Activated naive CD4-positive, alpha-beta T cell treated with anti-CD3 and anti-CD28 coated beads, Interleukin-2, amount 50 U/mL, for 24 hours (primary cell): ENCODE results near the gene NME9.

Source experiments
- H3K27ac Mint-ChIP-seq: one replicate; pipeline ENCODE4 v1.8.0; 2021; ENCODE audit warnings: mild to moderate bottlenecking, mixed read lengths
- H3K27me3 Mint-ChIP-seq: one replicate; pipeline ENCODE4 v1.8.0; 2021; ENCODE audit warnings: mixed read lengths
- H3K36me3 Mint-ChIP-seq: one replicate; pipeline ENCODE4 v1.8.0; 2021; ENCODE audit warnings: mixed read lengths
- H3K4me1 Mint-ChIP-seq: one replicate; pipeline ENCODE4 v1.8.0; 2021; ENCODE audit warnings: mixed read lengths
- H3K4me3 Mint-ChIP-seq: one replicate; pipeline ENCODE4 v1.8.0; 2021; ENCODE audit warnings: mild to moderate bottlenecking, mixed read lengths
- H3K9me3 Mint-ChIP-seq: one replicate; pipeline ENCODE4 v1.8.0; 2021; ENCODE audit warnings: mixed read lengths

Gene NME9

DNA sequence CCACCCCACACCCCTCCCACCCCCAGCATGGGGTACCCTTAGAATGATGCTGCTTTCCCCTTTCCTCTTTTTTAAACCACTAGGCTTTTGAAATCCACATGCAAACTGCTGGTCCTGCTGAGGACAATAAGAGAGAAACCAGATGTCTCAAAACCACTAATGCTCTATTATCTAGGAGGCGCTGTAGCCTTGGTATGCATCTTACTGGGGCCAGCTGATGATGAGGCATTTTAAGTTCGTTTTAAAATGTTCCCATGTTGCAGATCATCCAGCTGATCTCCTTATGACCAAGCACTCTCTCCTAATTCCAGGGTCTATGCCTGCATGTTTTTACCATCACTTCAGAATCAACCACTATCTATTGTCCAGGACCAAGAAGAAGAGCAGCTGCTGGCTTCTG, 1.3 kb downstream of the NME9 start:
- Mint-ChIP-seq H3K9me3 (no peaks in the 10 kb centered on the region), H3K4me1 (peaks cover 48% of the 10 kb centered on the region), H3K4me3 (peak overlapping the region; percentile 88), H3K27ac (no peak overlapping the region), H3K27me3 (no peaks in the 10 kb centered on the region), H3K36me3 (no peaks in the 10 kb centered on the region)

DNA sequence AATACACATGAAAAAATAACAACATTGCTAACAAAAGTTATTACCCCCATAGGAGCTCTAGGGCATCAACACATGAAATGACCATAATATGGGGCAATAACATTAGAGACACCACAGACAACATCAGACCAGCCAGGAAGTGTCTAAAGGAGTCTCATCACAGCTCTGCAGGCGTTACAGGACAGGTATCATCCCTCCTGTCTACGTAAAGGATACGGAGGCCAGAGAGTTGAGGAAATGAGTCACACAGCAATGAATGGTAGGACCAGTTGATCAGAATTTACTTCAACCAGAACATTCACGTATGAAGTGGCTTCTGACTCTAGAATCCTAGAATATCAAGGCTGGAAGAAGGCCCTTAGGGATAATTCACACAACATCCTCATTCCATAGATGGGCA, 1.8 kb downstream of the NME9 start:
- no peak overlapping the region for H3K27ac Mint-ChIP-seq
- no peaks in the 10 kb centered on the region for H3K36me3 Mint-ChIP-seq
- H3K9me3 Mint-ChIP-seq, result no peaks in the 10 kb centered on the region
- no peak overlapping the region for H3K4me3 Mint-ChIP-seq
- H3K4me1 Mint-ChIP-seq, result peaks cover 53% of the 10 kb centered on the region
- no peaks in the 10 kb centered on the region for H3K27me3 Mint-ChIP-seq

DNA sequence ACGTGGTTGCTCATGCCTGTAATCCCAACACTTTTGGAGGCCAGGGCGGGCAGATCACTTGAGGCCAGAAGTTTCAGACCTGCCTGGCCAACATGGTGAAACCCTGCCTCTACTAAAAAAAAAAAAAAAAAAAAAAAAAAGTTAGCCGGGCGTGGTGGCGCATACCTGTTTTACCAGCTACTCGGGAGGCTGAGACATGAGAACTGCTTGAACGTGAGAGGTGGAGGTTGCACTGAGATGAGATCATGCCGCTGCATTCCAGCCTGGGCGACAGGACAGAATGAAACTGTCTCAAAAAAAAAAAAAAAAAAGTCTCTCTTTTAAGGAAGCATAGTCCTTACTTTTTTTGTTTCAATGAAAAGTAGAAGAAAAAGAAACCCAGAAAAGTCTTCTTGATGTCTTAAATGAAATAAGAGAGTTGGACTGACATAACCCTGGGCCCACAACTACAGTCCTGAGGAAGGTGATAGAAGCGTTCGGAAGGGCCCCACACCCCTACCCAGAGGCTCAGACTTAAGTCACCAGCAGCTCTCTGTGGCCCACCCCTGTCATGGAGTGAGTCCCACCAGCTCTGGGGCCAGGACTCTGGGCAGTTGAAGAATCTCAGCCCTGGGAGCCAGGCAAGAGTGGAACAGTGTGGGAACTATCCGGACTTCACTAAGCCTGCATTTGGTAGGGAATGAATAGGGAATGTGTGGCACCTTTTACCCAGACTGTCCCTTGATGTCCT, 2.6 kb downstream of the NME9 start:
- Mint-ChIP-seq H3K4me1 (peaks cover 54% of the 10 kb centered on the region), H3K36me3 (no peaks in the 10 kb centered on the region), H3K4me3 (no peak overlapping the region), H3K27ac (no peak overlapping the region), H3K9me3 (no peaks in the 10 kb centered on the region), H3K27me3 (no peaks in the 10 kb centered on the region)

DNA sequence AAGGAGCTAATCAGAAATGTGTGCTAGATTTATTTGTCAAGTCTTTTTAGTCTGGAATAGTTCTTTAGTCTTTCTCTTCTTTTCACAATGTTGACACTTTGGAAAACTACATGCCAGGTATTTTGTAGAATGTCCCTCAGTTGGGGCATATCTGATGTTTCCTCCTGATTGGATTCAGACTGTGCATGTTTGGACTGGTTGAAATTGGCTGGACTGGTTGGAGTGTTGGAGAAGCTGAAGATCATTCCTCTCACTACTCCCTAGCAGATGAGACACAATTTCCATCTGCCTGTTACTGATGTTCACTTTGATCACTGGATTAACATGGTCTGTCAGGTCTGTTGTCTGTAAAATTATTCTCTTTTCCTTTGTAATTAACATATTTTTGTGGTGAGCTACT, 3.7 kb downstream of the NME9 start:
- Mint-ChIP-seq H3K4me3 (no peak overlapping the region), H3K4me1 (peaks cover 63% of the 10 kb centered on the region), H3K36me3 (no peaks in the 10 kb centered on the region), H3K27ac (peak overlapping the region; percentile 17), H3K27me3 (no peaks in the 10 kb centered on the region), H3K9me3 (no peaks in the 10 kb centered on the region)

DNA sequence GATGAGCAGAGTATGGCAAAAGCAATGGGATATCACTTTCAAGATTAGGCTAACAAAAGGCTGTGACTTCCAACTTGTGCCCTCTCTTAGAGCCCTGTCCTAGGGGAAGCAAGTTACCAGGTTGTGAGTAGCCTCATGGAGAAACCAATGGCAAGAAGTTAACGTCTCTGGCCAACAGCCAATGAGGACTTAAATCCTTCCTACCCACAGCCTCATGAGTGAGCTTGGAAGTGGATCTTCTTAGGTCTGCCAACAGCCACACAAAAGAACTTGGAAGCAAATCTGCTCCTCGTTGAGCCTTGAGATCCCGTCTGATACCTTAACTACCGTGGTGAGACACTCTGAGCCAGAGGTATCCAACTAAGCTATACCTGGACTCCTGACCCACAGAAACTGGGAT, 5.7 kb downstream of the NME9 start:
- Mint-ChIP-seq H3K27ac (no peak overlapping the region), H3K4me1 (peaks cover 55% of the 10 kb centered on the region), H3K4me3 (no peak overlapping the region), H3K9me3 (no peaks in the 10 kb centered on the region), H3K27me3 (no peaks in the 10 kb centered on the region), H3K36me3 (no peaks in the 10 kb centered on the region)

DNA sequence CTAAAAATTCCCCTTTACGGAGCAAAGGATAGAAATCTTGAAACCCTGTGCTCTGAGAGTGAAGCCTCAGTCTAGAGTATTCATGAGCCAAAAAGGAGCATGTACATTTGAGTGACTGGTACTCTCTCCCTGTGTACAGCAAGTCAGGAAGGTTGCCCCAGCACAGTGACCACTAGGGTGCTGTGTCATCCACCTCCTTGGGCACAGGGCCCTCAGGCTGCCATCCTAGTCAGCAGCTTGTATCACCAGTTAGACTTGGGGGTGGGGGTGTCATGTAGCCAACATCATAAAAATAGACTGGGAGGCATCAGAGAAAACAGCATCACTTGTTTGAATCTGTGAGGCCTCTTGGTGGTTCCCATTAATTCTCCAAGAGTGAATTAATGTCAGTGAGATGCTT, 12.0 kb downstream of the NME9 start:
- H3K4me1 Mint-ChIP-seq, result peaks cover 25% of the 10 kb centered on the region

DNA sequence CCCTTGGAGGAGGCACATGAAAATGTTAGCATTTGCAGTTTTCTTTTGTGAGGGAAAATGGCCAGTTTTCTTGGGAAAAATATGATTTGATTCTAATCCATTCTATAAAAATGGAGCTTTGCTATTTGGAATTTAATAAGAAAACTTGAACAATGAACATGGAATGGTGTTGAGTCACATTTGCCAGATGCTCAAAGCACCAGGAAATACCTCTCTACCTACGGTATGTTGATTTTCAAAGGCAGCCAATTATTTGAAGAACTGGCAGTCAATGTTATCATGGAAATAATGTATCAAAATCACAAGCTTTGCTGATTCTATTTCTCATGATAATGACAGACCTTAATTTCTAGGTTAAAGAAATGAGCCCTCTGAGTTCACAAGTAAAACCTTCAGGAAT, 14.9 kb downstream of the NME9 start:
- H3K27me3 Mint-ChIP-seq, result no peaks in the 10 kb centered on the region
- H3K4me1 Mint-ChIP-seq, result peaks cover 4% of the 10 kb centered on the region
- no peak overlapping the region for H3K27ac Mint-ChIP-seq
- H3K36me3 Mint-ChIP-seq, result peaks cover 13% of the 10 kb centered on the region
- peaks cover 29% of the 10 kb centered on the region for H3K9me3 Mint-ChIP-seq
- no peak overlapping the region for H3K4me3 Mint-ChIP-seq

More for the DNA sequence above, 12.0 kb downstream of the NME9 start:
- Mint-ChIP-seq H3K27me3 (no peaks in the 10 kb centered on the region), H3K36me3 (no peaks in the 10 kb centered on the region), H3K27ac (no peak overlapping the region), H3K4me3 (no peak overlapping the region), H3K9me3 (peaks cover under 1% of the 10 kb centered on the region)

DNA sequence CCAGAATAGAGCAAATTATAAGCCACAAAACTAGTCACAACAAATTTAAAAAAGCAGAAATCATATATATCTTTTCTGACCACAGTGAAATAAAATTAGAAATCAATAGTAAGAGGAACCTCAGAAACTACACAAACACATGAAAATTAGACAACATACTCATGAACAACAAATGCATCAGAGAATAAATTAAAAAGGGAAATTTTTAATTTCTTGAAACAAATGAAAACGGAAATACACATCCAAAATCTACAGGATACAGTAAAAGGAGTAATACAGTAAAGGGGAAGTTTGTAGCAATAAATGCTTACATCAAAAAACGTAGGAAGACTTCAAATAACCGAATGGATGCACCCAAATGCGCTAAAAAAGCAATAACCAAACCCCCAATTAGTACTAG, 19.2 kb downstream of the NME9 start:
- H3K36me3 Mint-ChIP-seq, result peaks cover 23% of the 10 kb centered on the region
- H3K4me1 Mint-ChIP-seq, result peaks cover 4% of the 10 kb centered on the region
- H3K4me3 Mint-ChIP-seq, result no peak overlapping the region
- no peaks in the 10 kb centered on the region for H3K27me3 Mint-ChIP-seq
- H3K27ac Mint-ChIP-seq, result no peak overlapping the region
- H3K9me3 Mint-ChIP-seq, result peaks cover 43% of the 10 kb centered on the region

DNA sequence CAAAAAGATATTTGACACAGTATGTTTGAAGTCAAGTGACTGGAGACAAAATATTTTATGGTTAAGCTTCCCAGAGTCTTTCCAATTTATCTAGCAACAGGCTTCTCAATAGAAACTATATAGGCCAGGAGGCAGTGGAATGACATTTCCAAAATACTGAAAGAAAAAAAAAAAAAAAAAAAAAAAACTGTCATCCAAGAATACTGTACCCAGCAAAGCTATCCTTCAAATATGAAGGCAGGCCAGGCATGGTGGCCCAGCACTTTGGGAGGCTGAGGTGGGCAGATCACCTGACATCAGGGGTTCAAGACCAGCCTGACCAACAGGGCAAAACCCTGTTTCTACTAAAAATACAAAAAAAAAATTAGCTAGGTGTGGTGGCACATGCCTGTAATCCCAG, 20.9 kb downstream of the NME9 start:
- Mint-ChIP-seq H3K27ac (no peak overlapping the region), H3K36me3 (peaks cover 23% of the 10 kb centered on the region), H3K9me3 (peaks cover 43% of the 10 kb centered on the region), H3K4me1 (no peaks in the 10 kb centered on the region), H3K27me3 (no peaks in the 10 kb centered on the region), H3K4me3 (no peak overlapping the region)

DNA sequence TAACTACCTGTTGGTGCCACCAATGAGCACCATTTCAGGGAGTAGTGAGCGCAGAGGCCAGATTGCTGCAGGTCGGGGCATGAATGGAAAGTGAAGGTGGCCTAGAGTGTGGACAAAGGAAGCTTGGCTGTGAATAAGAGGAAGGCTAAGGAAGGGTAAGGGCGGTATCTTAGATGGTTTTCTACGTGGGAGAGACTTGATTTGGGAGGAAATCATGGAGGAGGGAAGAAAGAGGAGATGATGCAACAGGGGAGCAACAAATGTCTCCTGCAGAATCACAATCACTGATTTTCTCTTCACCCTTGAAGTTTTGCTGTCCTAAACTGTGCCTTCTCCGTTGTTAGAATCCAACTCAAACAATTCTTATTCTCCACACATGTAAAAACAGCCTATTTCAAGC, 21.8 kb downstream of the NME9 start:
- Mint-ChIP-seq H3K4me3 (no peak overlapping the region), H3K9me3 (peaks cover 43% of the 10 kb centered on the region), H3K36me3 (peaks cover 23% of the 10 kb centered on the region), H3K27me3 (no peaks in the 10 kb centered on the region), H3K4me1 (no peaks in the 10 kb centered on the region), H3K27ac (no peak overlapping the region)

DNA sequence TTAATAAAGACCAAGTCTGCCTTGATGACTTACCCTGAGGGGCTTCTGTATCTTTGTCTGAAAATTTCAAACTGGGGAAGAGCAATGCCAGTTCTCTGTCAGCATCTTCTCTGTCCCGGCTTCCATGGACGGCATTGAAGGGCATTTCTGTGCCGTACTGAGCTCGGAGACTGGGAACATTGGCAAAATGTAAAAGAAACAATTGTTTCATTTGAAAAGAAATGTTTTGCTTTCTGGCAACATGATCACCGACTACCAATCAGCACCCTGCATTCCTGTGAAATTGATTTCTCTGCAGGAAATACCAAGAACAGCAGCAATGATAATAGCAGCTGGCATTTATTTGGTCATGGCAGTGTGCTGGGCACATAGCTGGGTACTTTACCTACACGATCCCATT, 26.2 kb downstream of the NME9 start:
- Mint-ChIP-seq H3K36me3 (peaks cover 12% of the 10 kb centered on the region), H3K4me1 (no peaks in the 10 kb centered on the region), H3K4me3 (no peak overlapping the region), H3K27ac (no peak overlapping the region), H3K27me3 (no peaks in the 10 kb centered on the region), H3K9me3 (peaks cover 12% of the 10 kb centered on the region)

DNA sequence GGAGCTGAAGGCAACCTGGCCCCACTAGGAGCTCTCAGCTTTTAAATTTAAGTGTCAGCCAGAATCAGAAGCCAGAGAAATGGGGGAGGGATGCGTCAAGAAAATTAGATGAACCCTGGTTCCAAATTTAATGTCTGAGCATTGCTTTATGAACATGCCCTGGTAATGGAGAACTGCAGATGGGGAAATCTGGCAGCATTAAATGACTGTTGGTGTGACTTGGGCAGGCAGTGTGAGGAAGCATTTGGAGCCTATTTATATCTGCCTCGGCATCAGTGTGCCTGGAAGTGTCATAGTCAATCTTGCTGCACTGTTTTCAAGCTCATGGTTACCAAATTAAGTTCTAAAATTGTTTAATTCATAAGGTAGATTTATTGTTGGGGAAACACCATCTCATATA, 29.0 kb downstream of the NME9 start:
- Mint-ChIP-seq H3K36me3 (peaks cover 4% of the 10 kb centered on the region), H3K27me3 (no peaks in the 10 kb centered on the region), H3K4me1 (peaks cover 8% of the 10 kb centered on the region), H3K27ac (no peak overlapping the region), H3K4me3 (no peak overlapping the region), H3K9me3 (no peaks in the 10 kb centered on the region)

DNA sequence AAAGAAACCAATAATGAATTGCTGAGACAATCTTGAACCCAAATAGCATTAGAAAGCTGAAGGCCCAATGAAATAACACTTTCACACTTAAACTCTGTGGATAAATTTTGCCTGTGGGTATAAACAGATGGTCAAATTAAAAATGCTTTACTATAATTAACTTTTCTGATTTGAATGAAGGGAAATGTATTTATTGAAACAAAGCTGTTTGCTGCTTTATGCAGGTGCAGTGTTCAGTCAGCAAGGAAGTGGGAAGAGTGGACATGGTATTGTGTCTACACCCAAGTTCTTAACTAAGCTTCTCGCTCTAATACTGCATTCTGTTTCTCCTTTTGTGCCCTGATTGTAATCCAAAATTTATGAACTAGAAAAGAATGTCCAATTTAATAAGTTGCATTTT, 31.8 kb downstream of the NME9 start:
- no peaks in the 10 kb centered on the region for H3K9me3 Mint-ChIP-seq
- H3K27ac Mint-ChIP-seq, result peak overlapping the region; percentile 30
- no peaks in the 10 kb centered on the region for H3K27me3 Mint-ChIP-seq
- peaks cover 8% of the 10 kb centered on the region for H3K4me1 Mint-ChIP-seq
- H3K4me3 Mint-ChIP-seq, result no peak overlapping the region
- peaks cover 9% of the 10 kb centered on the region for H3K36me3 Mint-ChIP-seq

DNA sequence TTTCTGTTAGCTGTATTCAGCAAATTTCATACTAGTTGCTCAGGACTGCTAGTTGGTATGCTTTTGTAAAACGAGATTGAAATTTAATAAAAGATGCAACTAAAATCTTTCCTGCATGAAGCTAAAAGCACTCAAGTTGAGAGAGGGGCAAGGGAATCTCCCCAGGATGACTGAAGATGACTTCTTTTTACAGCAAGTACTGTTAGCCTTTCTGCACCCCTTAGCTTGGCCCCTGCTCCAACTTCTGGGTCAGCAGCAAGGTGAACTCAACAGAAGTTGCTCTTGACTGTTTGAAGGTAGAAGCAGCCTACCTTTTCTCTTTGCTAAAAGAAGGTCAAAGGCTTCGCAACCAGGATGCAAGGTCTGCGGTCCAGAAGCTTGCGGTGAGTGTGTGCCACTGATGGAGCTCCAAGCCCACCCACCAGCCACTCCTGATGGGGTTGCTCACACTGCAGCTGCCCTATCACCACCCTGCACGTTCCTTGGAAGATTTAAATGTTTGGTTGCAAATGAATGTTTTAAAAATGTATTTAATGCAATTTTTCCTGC, 32.5 kb downstream of the NME9 start:
- H3K9me3 Mint-ChIP-seq, result no peaks in the 10 kb centered on the region
- H3K27me3 Mint-ChIP-seq, result no peaks in the 10 kb centered on the region
- H3K36me3 Mint-ChIP-seq, result peaks cover 10% of the 10 kb centered on the region
- no peak overlapping the region for H3K4me3 Mint-ChIP-seq
- H3K4me1 Mint-ChIP-seq, result peaks cover 8% of the 10 kb centered on the region
- H3K27ac Mint-ChIP-seq, result peak overlapping the region; percentile 63

DNA sequence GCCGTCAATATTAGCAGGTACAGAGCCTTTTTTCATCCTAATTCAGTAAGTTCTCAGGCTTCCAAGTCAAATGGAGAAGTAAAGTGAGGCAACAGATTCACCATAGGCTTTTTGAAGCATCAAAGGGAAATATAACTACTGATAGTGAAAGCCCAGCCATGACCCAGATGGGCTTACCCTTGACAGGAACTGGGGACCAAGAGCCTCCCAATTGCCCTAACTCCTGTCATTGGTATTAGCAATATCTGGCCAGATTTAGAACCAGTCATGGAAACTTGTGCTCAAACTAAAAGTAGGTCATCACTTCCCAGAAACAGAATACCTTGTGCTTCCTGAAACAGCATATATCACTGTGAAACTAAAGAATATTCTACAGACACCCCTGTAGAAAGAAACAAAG, 33.0 kb downstream of the NME9 start:
- H3K4me3 Mint-ChIP-seq, result no peak overlapping the region
- H3K27me3 Mint-ChIP-seq, result no peaks in the 10 kb centered on the region
- peak overlapping the region; percentile 63 for H3K27ac Mint-ChIP-seq
- peaks cover 8% of the 10 kb centered on the region for H3K4me1 Mint-ChIP-seq
- peaks cover 12% of the 10 kb centered on the region for H3K36me3 Mint-ChIP-seq
- no peaks in the 10 kb centered on the region for H3K9me3 Mint-ChIP-seq

DNA sequence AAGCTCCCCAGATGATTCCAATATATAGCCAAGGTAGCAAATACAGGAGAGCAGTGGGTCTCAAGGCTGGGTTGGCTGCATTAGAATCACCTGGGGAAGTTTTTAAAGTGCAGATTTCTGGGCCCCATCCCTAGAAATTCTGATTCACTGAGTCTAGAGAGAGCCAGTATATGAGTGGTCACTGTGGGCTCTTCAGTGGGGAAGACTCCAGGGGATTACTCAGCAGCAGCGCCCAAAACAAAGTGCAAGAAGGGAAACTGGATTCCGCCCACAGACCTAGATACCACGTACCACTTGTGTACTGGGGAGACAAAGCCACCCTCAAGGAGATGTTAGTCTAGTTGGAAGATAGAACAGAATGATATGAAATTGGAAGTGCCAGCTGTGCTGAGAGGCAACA, 40.0 kb downstream of the NME9 start:
- H3K4me1 Mint-ChIP-seq, result no peaks in the 10 kb centered on the region
- H3K27me3 Mint-ChIP-seq, result no peaks in the 10 kb centered on the region
- H3K9me3 Mint-ChIP-seq, result no peaks in the 10 kb centered on the region
- no peak overlapping the region for H3K27ac Mint-ChIP-seq
- H3K4me3 Mint-ChIP-seq, result no peak overlapping the region
- peaks cover 28% of the 10 kb centered on the region for H3K36me3 Mint-ChIP-seq

DNA sequence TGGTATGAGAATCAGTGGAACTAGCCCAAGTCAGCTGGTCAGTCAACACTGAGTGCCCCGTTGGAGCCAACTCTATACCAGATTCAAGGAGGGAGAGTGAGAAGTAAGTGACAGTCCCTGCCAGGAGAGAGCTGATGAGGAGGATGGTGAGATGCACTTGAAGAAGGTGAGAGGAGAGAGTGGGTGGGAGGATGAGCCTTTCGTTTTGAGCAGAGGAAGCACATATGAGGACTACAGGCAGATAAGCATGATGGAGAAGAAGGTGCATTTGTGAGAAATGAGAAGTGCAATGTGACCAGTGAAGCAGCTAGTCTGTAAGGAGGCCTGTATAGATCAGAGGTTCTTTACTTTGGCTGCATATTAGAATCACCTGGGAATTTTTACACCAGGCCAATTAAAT, 40.4 kb downstream of the NME9 start:
- H3K27ac Mint-ChIP-seq, result peak overlapping the region; percentile 55
- no peaks in the 10 kb centered on the region for H3K27me3 Mint-ChIP-seq
- H3K9me3 Mint-ChIP-seq, result no peaks in the 10 kb centered on the region
- H3K36me3 Mint-ChIP-seq, result peaks cover 26% of the 10 kb centered on the region
- H3K4me1 Mint-ChIP-seq, result no peaks in the 10 kb centered on the region
- H3K4me3 Mint-ChIP-seq, result no peak overlapping the region
